K562 treated with DMSO at 1 percent for 4 hours (cell line): ENCODE results near the gene C12orf76. TPM values are rescaled to one million over a fixed set of nuclear protein-coding genes. Genes with fewer than 3 reads are reported as not detected.

Experiments used
- total RNA-seq: library from RNA; unstranded; fragments of 300-600 nt; gene quantifications from 2 replicates; pipeline ENCODE4 v1.2.3, GENCODE V29; 2022; ENCODE audit not compliant: insufficient read depth

C12orf76 gene
- 19.7 and 24.0 TPM in 2 replicates for total RNA-seq

DNA sequence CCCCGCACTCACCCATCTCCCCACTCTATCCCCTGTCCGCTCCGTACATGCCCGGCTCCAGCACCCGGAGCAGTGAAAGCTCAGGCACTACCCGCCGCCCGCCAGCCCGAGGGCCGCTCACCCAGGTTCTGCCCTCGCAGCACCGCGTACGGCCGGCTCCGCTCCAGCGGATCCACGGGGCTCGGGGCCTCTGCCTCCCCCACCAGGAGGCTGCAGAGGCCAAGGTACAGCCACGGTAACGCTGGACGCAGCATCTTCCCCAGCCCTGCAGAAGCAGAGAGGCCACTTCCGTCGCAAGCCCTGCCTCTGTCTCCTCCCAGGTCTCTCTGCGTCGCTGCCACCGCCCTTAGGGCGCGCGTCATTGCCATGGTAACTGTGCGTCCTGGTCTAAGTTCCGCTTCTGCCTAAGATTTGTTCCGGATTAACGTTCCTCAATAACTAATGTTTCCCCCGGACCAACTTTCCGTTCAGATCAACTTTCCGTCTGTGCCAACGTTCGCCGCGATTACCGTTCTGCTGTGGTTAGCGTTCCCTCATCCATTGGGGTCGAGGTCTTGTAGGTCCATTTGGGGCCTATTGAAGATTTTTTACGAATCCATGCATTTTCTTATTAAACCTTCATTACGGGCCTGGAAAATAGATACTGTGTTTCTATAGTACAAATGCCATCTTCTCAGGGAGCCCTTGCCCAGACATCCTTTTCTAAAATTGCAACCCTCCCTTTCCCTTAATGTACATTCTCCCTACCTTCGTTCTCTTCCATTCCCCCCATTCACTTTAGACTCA is at the start of gene C12orf76:
C12orf76 (minus strand) TSS at position 281 of the 786 bp plus-strand sequence; CDS start at position 254, 27 bp downstream.

GRCh38 chr12:109998904-109999648 is 49.2 kb downstream of the C12orf76 start, which contains the start of gene ANKRD13A:
TSS of gene ANKRD13A (plus strand) at chr12:109999430. CDS start at chr12:109999689, 259 bp downstream.

GRCh38 chr12:109995686-109996482 is 52.4 kb downstream of the C12orf76 start, which contains the start of gene GIT2:
TSS of gene GIT2 (minus strand) at chr12:109996368. CDS start at chr12:109996224, 144 bp downstream.

Other genes with a start within 250 kb of the C12orf76 start
- not detected in 2 replicates for gene TRPV4, start 215.1 kb downstream of the C12orf76 start, total RNA-seq
- 5.3 and 5.9 TPM in 2 replicates for gene GLTP, start 168.0 kb downstream of the C12orf76 start, total RNA-seq
- 23.1 and 29.1 TPM in 2 replicates for gene TCHP, start 148.2 kb downstream of the C12orf76 start, total RNA-seq
- gene GIT2, start 52.2 kb downstream of the C12orf76 start, total RNA-seq = 14.9 and 16.4 TPM in 2 replicates
- gene ANKRD13A, start 49.1 kb downstream of the C12orf76 start, total RNA-seq = 52.1 and 56.6 TPM in 2 replicates
- 2.7 and 6.6 TPM in 2 replicates for gene IFT81, start 75.8 kb upstream of the C12orf76 start, total RNA-seq
- gene ATP2A2, start 232.7 kb upstream of the C12orf76 start, total RNA-seq = 106 and 141 TPM in 2 replicates